LNCaP clone FGC (cell line): Measurements from ENCODE around the gene CREB3L1.

Source experiments
- DNase-seq: peaks from one replicate; pipeline ENCODE4 v3.0.0-alpha.2; 2011; ENCODE audit warnings: low read depth
- H3K4me3 ChIP-seq: 2 replicates; pipeline ENCODE4 v1.5.1; 2011; ENCODE audit warnings: mild to moderate bottlenecking, low read depth, low read length, control low read depth
- TF ChIP-seq, protein P1 (sequence below): IDR thresholded peaks from 2 replicates; pipeline ENCODE4 v1.5.1; 2012; ENCODE audit warnings: mild to moderate bottlenecking; ENCODE audit not compliant: control insufficient read depth, insufficient read depth; ENCODE audit errors: extremely low read depth

CREB3L1 gene

DNA sequence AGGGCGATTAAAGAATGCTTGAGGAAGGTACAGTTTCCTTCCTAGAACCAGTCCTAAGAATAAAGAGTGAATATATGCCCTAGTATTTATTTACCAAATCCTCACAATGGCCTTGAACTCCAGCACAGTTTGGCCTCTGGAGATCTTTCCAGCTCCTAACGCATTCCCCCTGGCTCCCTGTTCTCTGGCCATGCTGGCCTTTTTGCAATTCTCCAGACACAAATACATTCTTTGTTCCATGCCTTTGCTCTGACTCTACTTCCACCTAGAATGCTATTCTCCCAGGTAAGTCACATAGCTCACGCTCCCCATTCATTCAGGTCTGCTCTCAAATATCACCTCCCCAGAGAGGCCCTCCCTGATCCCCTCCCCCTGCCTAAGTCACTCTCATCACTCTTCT, 66.1 kb downstream of the CREB3L1 start:
- TF ChIP-seq, protein P1, sequence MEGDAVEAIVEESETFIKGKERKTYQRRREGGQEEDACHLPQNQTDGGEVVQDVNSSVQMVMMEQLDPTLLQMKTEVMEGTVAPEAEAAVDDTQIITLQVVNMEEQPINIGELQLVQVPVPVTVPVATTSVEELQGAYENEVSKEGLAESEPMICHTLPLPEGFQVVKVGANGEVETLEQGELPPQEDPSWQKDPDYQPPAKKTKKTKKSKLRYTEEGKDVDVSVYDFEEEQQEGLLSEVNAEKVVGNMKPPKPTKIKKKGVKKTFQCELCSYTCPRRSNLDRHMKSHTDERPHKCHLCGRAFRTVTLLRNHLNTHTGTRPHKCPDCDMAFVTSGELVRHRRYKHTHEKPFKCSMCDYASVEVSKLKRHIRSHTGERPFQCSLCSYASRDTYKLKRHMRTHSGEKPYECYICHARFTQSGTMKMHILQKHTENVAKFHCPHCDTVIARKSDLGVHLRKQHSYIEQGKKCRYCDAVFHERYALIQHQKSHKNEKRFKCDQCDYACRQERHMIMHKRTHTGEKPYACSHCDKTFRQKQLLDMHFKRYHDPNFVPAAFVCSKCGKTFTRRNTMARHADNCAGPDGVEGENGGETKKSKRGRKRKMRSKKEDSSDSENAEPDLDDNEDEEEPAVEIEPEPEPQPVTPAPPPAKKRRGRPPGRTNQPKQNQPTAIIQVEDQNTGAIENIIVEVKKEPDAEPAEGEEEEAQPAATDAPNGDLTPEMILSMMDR = no peak
- no peak for DNase-seq
- no peak overlapping the region for H3K4me3 ChIP-seq

DNA sequence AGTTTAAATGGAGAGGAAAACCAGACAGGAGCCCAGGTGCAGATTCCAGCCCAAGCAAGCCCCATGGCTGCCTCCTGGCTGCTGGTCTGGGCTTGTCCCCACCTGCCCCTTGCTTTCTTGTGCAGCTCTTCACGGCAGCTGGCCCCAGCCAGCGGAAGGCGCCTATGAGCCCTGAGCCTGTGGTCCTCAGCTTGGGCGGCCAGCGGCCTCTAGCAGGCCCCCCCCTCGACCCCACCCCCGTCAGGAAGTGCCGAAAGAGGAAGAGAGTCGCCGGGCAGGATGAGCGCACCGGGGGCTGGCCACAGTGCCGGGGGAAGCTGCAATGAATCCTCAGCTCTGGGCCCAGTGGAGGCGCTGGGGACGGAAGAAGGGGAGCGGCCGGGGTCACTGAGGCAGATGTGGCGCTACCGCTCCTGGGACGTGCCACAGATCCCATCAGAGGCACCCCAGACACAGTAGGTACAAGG, 67.7 kb downstream of the CREB3L1 start:
- TF ChIP-seq, protein P1 = no peak
- DNase-seq = no peak
- H3K4me3 ChIP-seq = no peak overlapping the region

DNA sequence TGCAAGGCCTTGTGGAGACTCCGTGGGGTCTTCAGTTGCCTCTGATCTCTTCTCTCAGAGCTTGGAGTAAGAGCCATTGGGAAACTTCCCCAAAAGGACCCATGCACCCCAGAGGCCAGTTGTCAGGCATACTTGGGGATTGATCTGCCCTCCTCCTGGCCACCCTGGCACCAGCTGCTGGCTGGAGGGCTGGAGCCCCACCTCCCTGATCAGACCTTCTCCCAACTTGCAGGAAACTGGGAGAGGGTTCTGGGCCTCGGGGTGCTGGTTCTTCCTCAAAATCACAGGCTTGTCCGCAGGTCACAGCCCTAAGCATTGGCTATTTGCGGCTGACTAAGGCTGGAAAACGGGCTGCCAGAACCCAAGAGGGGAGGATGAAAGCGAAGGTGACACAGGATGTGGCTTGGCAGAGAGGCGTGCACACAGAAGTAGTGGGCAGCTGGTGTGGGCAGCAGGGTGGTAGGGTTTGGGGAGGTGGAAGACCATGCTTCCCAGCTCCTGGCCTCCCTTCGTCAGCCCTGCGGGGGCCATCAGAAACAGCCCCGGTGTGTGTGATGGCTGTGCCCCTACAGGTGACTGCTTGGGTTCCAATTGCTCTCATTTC, 68.5 kb downstream of the CREB3L1 start:
- TF ChIP-seq, protein P1 = no peak
- no peak overlapping the region for H3K4me3 ChIP-seq
- DNase-seq = no peak

DNA sequence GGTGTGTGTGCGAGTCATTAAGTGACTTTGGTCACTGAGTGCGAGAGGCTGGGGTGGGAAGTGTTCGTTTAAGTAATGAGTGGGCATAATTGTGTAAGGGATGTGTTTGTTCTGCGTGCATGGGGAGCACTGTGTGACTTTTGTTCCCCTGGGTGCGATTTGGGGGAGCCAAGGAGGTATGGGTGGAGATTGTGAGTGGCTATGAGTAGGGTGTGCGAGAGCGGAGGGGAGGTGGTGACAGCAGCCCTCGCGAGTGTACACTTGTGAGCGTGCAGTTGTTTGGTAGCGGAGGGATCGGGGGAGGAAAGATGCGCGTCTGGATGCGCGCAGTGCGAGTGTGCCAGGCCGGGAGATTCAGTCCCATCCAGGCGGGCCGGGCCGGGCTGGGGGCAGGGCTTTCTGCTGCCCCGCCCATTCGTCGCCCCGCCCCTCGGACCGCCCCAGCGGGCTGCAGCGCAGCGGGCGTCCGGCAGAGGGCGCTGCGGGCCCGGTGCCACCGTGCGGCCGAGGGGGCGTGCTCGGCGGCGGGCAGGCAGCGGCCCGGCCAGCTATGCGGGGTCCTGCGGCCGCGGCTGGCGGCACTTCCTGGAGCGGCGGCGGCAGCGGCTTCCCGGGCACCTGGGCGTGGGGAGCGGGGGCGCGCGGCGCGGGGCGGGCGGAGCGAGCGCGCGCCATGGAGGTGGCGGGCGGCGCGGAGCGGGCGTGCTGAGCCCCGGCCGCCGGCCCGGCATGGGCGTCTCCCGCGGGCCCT, 69.6 kb downstream of the CREB3L1 start, which contains the start of gene DGKZ:
TSS of gene DGKZ (plus strand) at position 578 of the 751 bp plus-strand sequence. CDS start 197 bp downstream, outside the sequence.
- TF ChIP-seq, protein P1 = peak; percentile 98
- DNase-seq = no peak

DNA sequence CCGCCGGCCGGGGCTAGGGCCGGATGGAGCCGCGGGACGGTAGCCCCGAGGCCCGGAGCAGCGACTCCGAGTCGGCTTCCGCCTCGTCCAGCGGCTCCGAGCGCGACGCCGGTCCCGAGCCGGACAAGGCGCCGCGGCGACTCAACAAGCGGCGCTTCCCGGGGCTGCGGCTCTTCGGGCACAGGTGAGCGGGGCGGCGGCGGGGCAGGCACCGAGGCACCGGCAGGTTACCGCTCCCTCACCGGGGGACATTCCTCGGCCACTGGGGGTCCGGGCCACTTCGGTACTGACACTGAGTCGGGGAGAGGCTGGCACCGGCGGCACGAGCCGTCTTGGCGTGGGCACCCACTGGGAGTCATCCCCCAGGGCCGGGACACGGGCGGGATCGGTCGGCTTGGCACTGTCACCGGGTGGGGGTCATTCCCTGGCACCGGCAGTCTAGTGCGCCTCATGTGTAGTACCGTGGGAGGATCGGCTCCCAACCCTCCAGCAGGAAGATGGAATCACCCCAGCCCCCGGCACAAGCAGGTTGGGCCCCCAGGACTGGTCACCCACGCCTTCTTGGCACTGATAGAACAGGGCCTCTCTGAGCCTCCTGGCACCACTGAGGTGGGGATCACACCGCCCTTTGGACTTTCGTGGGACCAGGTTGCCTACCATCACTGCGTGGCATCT, 70.3 kb downstream of the CREB3L1 start:
- H3K4me3 ChIP-seq = peak overlapping the region; percentile 90
- TF ChIP-seq, protein P1 = no peak
- no peak for DNase-seq

More for the DNA sequence above, 69.6 kb downstream of the CREB3L1 start, which contains the start of gene DGKZ:
- H3K4me3 ChIP-seq = peak within 1 kb of the TSS; percentile 90

DNA sequence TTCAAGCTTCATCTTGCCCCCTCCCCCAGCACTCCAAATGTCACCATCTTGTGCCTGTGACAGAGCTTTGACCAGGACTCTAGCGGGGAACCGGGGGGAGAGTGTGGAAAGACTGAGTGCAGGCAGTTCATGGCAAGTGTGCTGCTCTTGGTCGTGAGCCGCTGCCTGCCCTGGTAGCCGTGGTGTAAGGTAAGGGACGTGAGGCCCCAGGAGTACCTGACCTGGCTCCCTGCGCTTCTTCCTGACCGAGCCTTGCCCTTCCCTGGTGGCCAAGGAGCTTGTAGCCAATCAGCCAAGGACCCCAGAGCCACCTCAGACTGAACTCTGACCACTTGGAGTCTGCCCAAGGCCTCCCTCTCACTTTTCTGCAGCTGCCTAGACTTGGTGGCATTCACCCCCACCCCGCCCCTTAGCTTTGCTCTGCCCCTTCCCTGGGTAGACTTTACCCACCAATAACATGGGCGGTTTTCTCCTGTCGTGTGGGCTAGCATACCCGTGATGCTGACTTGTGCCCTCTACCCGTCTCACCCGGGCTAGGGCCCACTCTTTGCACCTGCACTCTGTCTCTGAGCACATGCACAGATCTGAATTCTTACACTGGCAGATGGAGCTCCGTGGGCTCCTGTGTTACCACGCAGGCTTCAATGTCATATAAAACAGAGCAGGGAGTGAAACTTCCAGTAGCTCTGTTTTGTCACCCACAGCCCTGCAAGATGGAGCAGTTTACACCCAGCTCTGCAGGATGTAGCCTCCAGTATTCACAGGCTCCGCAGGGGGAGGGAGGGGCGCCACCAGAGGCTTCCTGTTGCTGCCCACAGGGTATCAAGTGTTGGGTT, 71.3 kb downstream of the CREB3L1 start:
- TF ChIP-seq, protein P1 = no peak
- peak overlapping the region; percentile 90 for H3K4me3 ChIP-seq
- no peak for DNase-seq
